GM19455 (cell line): Measurements from ENCODE around the gene GBF1.
"Not testable (repeated sequence)": the region's sequence is repeated elsewhere in the genome, so short reads cannot be mapped to it uniquely, and the experiment has no call there.

Experiments
- ATAC-seq: cut with Tn5 transposase; IDR thresholded peaks from one replicate; pipeline ENCODE4 v1.9.1; 2021; ENCODE audit not compliant: unreplicated experiment

Gene GBF1

DNA sequence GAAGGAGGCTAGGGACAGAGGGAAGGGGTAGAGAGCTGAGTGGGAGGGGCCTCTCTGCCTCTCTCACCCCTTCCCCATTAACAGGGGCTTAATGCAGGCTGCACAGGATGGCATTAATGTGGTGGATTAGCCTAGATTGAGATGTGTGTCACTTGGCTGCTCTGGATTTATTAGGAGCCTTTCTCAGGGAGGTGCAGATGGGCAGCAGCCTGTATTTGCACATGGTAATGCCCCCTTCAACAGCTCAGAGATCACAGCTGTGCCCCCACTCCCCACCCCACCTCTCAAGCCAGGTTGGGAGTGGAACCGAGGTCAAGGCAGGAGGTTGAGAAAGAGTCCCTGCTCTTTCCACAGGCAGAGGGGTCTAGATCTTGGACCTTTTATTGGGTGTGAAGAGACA is 11.3 kb upstream of the GBF1 start:
- ATAC-seq, result no peak

DNA sequence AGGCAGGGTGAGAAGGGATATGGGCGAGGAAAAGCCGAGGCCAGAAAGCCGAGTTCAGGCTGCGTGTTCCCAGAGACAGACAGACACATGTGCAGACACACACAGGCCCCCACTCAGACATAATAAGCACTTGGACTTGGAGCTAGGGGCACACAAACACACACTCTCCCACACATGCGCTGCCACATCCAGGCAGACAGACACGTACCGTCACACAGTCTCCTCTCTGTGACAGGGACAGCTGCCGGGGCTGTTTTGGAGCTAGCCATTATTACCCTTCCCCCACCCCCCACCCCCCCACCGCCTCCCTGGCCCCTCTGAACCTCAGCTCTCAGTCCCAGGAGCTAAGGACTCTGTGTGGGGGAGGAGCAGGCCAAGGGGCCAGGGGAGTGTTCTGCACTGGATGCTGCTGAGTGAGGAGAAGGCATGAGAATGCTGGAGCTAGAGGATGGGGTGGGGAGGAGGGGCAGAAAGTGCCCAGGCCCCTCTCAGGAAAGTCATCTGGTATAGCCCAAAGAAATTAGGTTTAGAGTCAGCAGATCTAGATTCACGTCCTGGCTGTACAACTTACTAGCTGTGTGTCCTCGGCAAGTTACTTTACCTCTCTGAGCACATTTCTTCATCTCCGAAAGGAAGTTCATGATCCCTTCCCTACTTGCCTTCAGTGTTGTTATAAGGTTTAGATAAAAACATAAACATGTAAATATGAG is 10.3 kb upstream of the GBF1 start:
- no peak for ATAC-seq

DNA sequence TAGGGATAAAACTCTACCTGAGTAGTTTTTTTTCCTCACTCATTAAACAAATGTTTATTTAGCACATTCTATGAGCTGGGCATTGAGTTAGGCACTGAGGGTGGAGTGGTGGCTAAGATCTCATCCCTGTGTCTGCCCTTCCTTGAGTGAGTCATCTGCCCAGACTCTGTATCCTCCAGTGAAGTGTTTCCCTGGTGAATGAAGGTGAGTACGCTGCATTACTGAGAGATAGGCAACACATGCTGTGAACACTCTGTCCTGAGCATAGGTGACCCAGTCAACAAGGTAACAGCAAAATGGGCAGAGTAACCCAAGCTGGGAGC is 9.8 kb upstream of the GBF1 start:
- no peak for ATAC-seq

DNA sequence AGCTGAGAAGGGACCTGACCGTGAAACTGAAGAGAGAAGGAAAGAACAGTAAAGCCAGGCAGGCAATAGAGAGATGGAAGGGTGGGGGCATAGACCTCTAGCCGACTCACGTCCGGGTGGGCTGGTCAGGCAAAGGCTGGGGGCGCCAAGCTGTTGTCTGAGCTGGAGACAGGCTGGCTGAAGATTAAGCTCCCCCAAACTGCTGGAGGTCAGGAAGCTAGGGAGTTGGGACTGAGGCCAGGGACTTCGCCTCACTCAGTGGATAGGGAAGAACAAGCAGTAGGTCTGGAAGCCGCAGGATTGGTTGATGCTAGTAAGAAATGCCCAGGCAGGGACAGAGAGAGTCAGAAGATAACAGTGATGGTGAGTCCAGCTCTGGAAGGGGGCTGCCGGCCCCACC is 9.3 kb upstream of the GBF1 start:
- ATAC-seq, result no peak

DNA sequence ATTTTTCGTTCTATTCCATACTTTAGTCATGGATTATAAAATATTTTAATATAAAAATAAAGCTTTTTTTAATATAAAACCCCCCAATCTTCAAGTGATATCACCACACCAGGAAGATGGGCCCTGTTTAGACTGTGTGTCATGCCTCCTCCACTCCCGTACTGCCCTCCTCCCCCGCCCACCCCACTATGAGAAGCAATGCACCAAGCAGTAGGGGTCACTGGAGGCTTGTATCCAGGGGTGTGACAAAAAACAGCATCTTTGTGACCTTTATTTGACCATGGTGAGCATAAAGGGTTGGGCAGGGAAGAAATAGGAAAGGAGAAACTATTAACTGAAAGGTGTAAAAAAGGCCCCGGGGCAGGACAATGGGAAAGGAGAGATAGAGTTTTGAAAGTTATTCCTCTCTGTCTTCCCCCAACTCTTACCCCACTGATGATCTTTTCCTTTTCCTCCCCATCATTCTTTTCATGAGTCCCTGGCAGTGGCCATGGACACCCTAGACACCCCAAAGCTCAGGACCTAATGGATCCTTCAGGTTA is 7.5 kb upstream of the GBF1 start:
- ATAC-seq, result no peak

GRCh38 chr10:102240467-102241031 is 4.8 kb upstream of the GBF1 start:
- ATAC-seq, result no peak

- no peak for ATAC-seq
These were observed 4.3 kb upstream of the GBF1 start for GRCh38 chr10:102241032-102241443.

GRCh38 chr10:102241444-102242117 is 3.8 kb upstream of the GBF1 start, which contains the start of gene PITX3:
Gene PITX3 (minus strand): TSS chr10:102241512. CDS start chr10:102232080, 9,432 bp downstream.
- peak; percentile 45 for ATAC-seq

- no peak for ATAC-seq
These were observed 3.2 kb upstream of the GBF1 start for GRCh38 chr10:102242118-102242485.

GRCh38 chr10:102243309-102243708 is 2.0 kb upstream of the GBF1 start:
- ATAC-seq, result no peak

- peak; percentile 1 for ATAC-seq
These were observed 560 bp downstream of the GBF1 start for GRCh38 chr10:102245932-102246251.

GRCh38 chr10:102246261-102246660 is 929 bp downstream of the GBF1 start:
- ATAC-seq, result no peak

DNA sequence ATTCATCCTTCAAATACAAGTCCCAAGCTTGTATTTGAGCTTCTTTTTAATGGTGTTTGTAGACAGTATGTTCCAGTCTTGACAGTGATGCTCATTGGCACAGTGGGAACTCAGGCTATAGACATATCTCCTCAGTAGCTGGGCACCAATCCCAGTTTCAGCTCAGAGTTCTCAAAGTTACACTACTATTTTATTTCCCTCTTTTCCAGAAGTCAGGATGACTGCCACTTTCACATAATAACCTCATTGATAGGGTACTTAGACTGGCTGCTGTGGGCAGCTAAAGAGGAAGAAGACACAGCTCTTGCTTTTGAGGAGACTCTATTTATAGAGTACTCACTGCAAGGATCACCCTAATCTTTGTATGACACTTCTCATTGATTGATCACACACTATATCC is 2.4 kb downstream of the GBF1 start:
- ATAC-seq, result no peak

DNA sequence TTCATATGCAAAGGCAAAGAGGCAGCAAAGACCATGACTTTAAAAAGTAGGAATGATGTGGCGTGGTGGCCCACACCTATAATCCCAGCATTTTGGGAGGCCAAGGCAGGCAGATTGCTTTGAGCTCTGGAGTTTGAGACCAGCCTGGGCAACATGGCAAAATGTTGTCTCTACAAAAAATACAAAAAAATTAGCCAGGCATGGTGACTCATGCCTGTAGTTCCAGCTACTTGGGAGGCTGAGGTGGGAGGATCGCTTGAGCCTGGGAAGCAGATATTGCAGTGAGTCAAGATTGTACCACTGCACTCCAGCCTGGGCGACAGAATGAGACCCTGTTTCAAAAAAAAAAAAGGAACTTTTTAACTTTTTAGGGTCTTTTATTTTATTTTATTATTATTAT is 7.2 kb downstream of the GBF1 start:
- not testable (repeated sequence) for ATAC-seq

GRCh38 chr10:102254426-102254825 is 9.1 kb downstream of the GBF1 start:
- ATAC-seq, result no peak

DNA sequence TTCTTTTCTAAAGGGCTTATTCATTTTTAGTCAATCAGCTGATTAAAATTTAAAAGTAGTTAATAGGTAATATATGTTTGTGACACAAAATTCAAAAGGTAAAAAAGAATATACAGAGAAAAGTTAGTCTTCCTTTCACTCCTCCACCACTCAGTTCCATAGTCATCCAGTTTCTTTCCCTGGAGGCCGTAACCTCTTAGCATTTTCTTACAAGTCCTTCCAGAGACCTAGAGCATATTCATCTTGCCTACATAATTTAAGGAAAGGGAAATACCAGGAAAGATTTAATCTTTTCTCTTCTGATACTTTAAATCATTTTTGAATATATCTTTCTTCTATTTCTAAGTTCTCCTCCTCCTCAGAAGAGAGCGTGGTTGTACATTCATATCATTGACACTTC is 10.1 kb downstream of the GBF1 start:
- no peak for ATAC-seq

GRCh38 chr10:102261196-102261595 is 15.9 kb downstream of the GBF1 start:
- no peak for ATAC-seq

DNA sequence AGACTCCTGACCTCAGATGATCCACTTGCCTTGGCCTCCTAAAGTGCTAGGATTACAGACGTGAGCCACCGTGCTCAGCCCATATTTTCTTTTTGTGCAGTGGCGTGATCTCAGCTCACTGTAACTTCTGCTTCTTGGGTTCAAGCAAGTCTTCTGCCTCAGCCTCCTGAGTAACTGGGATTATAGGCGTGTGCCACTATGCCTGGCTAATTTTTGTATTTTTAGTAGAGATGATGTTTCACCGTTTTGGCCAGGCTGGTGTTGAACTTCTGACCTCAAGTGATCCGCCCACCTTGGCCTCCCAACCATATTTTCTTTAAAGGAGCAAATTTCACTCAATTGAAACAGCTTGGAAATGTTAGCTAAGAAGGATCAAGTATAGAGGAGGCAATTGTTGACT is 16.5 kb downstream of the GBF1 start:
- ATAC-seq, result no peak

GRCh38 chr10:102262744-102263370 is 17.5 kb downstream of the GBF1 start:
- no peak for ATAC-seq

GRCh38 chr10:102264371-102264770 is 19.0 kb downstream of the GBF1 start:
- no peak for ATAC-seq

GRCh38 chr10:102266670-102267069 is 21.3 kb downstream of the GBF1 start:
- ATAC-seq, result no peak

GRCh38 chr10:102267748-102268147 is 22.4 kb downstream of the GBF1 start:
- no peak for ATAC-seq
